Colonic mucosa (tissue), 4 donors: ENCODE data around the gene TRIM33. TPM values are rescaled to one million over a fixed set of nuclear protein-coding genes. Genes with fewer than 3 reads are reported as not detected.

Experiments
- DNase-seq: peaks from one replicate; pipeline ENCODE4 v3.0.0-alpha.2; 2020
- H3K27ac ChIP-seq: fragments of 200-600 bp; one replicate; pipeline ENCODE4 v1.8.0; 2021
- H3K27me3 ChIP-seq: fragments of 200-600 bp; one replicate; pipeline ENCODE4 v1.8.0; 2021
- H3K36me3 ChIP-seq: fragments of 200-600 bp; one replicate; pipeline ENCODE4 v1.8.0; 2021
- H3K4me1 ChIP-seq: fragments of 200-600 bp; one replicate; pipeline ENCODE4 v1.8.0; 2021; ENCODE audit warnings: mild to moderate bottlenecking
- H3K4me3 ChIP-seq: fragments of 200-600 bp; one replicate; pipeline ENCODE4 v1.8.0; 2021
- H3K9ac ChIP-seq, 2 donors: one replicate each; pipeline ENCODE4 v1.7.0; 2013; ENCODE audit warnings: control low read depth in 2 of 2, low read depth in 2 of 2, low read length in 2 of 2
- H3K9me3 ChIP-seq: fragments of 200-600 bp; one replicate; pipeline ENCODE4 v1.8.0; 2021
- intact Hi-C: fragments of 100-400 bp; cut with DNase I; formaldehyde crosslinking; loops from one replicate; pipeline ENCODE4 v1.14.1; 2022
- total RNA-seq, 2 donors: library from RNA; stranded (reverse); fragmentation: NEBNext Ultra II Directional in 1 of 2; extraction: Animal tissue kit (Norgen Biotek cat#: 25700) in 1 of 2; gene quantifications; one replicate each; pipeline ENCODE4 v1.2.1, GENCODE V29; 2021
- TF ChIP-seq, protein P1 (sequence below): fragments of 200-600 bp; IDR thresholded peaks from one replicate; pipeline ENCODE4 v1.8.0; 2022; ENCODE audit warnings: antibody characterized with exemption, mild to moderate bottlenecking
- donor health status: healthy.
- donor health status: DM: no; HTN: no; CAD: no.
- donor health status: DM: no; HTN: no; CAD: no.

The TRIM33 gene
- total RNA-seq, 2 donors from 2014 or later: 26.7 to 29.2 TPM

DNA sequence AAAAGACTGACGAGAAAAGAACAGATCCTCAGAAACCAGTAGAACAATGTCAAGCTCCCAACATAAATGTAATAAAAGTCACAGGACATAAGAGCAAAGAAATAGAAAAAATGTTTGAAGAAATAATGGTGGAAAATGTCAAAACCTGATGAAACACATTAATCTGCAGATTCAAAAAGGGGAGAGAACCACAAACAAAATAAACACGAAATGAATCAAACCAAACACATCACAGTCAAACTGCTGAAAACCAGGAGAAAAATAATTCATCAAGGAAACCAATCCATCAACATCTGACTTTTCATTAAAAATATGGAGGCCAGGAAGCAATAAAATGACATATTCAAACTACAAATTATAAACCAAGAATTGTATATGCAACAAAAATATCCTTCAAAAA lies 31.9 kb downstream of the TRIM33 start:
- no peaks in the 10 kb centered on the region for H3K9me3 ChIP-seq
- no peak overlapping the region for H3K4me3 ChIP-seq
- no peaks in the 10 kb centered on the region for H3K27me3 ChIP-seq
- no peak overlapping the region for H3K27ac ChIP-seq
- no peaks in the 10 kb centered on the region for H3K4me1 ChIP-seq
- intact Hi-C loops: no loop called here
- no peak overlapping the region for H3K9ac ChIP-seq
- no peak for DNase-seq
- TF ChIP-seq, protein P1, sequence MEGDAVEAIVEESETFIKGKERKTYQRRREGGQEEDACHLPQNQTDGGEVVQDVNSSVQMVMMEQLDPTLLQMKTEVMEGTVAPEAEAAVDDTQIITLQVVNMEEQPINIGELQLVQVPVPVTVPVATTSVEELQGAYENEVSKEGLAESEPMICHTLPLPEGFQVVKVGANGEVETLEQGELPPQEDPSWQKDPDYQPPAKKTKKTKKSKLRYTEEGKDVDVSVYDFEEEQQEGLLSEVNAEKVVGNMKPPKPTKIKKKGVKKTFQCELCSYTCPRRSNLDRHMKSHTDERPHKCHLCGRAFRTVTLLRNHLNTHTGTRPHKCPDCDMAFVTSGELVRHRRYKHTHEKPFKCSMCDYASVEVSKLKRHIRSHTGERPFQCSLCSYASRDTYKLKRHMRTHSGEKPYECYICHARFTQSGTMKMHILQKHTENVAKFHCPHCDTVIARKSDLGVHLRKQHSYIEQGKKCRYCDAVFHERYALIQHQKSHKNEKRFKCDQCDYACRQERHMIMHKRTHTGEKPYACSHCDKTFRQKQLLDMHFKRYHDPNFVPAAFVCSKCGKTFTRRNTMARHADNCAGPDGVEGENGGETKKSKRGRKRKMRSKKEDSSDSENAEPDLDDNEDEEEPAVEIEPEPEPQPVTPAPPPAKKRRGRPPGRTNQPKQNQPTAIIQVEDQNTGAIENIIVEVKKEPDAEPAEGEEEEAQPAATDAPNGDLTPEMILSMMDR: no peak
- H3K36me3 ChIP-seq: no peaks in the 10 kb centered on the region

DNA sequence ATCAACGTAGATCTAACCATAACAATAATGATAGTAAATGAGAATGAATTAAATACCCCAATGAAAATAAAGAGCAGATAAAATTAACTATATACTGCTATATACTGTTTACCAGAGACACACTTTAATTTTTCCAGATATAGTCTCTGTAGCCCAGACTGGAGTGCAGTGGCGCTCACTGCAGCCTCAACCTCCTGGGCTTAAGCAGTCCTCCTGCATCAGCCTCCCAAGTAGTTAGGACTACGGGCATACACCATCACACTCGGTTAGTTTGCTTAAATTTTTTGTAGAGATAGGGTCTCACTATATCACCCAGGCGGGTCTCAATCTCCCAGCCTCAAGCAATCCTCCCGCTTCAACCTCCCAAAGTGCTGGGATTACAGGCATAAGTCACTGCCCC lies 37.2 kb downstream of the TRIM33 start:
- no peaks in the 10 kb centered on the region for H3K9me3 ChIP-seq
- peaks cover 5% of the 10 kb centered on the region for H3K4me1 ChIP-seq
- no peaks in the 10 kb centered on the region for H3K36me3 ChIP-seq
- no peak overlapping the region for H3K9ac ChIP-seq
- TF ChIP-seq, protein P1: no peak
- intact Hi-C loops: no loop called here
- H3K27ac ChIP-seq: no peak overlapping the region
- no peaks in the 10 kb centered on the region for H3K27me3 ChIP-seq
- H3K4me3 ChIP-seq: no peak overlapping the region
- DNase-seq: no peak

DNA sequence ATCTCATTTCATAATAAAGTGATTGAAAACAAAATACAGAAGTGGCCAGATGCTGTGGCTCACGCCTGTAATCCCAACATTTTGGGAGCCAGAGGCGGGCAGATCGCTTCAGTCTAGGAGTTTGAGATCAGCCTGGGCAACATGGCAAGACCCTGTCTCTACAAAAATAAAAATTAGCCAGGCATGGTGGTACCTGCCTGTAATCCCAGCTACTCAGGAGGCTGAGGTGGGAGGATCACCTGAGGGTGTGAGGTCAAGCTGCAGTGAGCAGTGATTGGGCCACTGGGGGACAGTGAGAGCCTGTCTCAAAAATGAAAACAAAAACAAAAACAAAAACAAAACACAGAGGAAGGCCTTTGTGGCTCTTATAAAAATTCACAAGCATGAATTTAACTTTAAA lies 38.6 kb downstream of the TRIM33 start:
- H3K27me3 ChIP-seq: no peaks in the 10 kb centered on the region
- no peak overlapping the region for H3K4me3 ChIP-seq
- no peak overlapping the region for H3K9ac ChIP-seq
- H3K4me1 ChIP-seq: peaks cover 5% of the 10 kb centered on the region
- no peak overlapping the region for H3K27ac ChIP-seq
- H3K9me3 ChIP-seq: no peaks in the 10 kb centered on the region
- intact Hi-C loops: no loop called here
- no peaks in the 10 kb centered on the region for H3K36me3 ChIP-seq
- no peak for DNase-seq
- TF ChIP-seq, protein P1: no peak

DNA sequence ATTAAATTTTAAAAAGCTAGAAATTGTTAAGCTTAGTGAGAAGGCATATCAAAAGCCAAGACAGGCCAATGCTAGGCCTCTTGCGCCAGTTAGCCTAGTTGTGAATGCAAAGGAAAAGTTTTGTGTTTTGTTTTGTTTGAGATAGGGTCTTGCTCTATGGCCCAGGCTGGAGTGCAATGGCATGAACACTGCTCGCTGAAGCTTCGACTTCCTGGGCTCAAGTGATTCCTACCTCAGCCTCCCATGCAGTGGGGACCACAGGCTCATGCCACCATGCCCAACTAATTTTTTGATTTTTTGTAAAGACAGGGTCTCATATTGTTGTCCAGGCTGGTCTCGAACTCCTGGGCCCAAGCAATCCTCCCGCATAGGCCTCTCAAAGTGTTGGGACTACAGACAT lies 40.3 kb downstream of the TRIM33 start:
- Histone ChIP-seq H3K4me3 (no peak overlapping the region), H3K9ac (no peak overlapping the region), H3K4me1 (peaks cover 5% of the 10 kb centered on the region), H3K27ac (no peak overlapping the region), H3K36me3 (no peaks in the 10 kb centered on the region), H3K9me3 (no peaks in the 10 kb centered on the region), H3K27me3 (no peaks in the 10 kb centered on the region)
- intact Hi-C loops: no loop called here
- TF ChIP-seq, protein P1: no peak
- no peak for DNase-seq

DNA sequence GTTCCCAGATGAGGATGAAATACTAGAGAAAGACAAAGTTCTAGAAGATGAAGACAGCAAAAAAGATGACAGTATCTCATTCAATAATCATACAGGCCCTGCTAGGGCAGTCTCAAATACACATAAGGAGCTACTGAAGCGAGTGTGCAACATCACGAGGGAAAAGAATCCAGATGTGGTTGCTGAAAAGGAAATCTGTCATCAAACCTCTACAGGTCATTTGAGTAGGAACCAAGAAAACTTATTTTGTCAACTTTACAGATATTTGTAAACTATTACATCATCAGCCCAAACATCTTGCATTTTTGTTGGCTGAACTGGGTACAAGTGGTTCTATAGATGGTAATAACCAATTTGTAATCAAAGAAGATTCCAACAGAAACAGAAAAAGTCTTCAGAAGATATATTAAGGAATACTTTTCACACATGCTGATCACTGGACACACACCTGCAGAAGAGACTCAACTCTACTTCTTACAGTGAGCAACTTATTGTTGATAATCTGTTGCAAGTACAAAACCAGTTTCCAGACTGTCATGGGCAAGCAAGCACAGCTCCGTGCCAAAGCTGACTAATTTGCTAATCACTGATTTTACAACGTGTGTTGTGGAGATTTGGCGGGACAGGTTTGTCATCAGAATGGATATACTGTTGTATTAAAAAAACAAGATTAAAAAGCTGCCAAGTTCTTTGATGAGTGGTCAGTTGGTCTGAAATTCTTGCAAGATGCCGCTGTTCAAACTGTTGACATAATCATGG lies 42.1 kb downstream of the TRIM33 start:
- no peak for DNase-seq
- Histone ChIP-seq H3K4me1 (peaks cover 4% of the 10 kb centered on the region), H3K9ac (no peak overlapping the region), H3K27ac (no peak overlapping the region), H3K27me3 (no peaks in the 10 kb centered on the region), H3K9me3 (no peaks in the 10 kb centered on the region), H3K4me3 (no peak overlapping the region), H3K36me3 (no peaks in the 10 kb centered on the region)
- TF ChIP-seq, protein P1: no peak
- intact Hi-C loops: no loop called here
